Measurements from ENCODE around the gene RAB18.
"Not testable (repeated sequence)": the region's sequence is repeated elsewhere in the genome, so short reads cannot be mapped to it uniquely, and the experiment has no call there.

Gene RAB18

GRCh38 chr10:27500886-27501285 lies 3.2 kb upstream of the RAB18 start:
- TF ChIP-seq SPI1 (IDR thresholded peaks at IDR 0.05; ENCODE audit: low read depth, low read length) (no peak), POLR2AphosphoS5 (IDR thresholded peaks at IDR 0.05; ENCODE audit: low read depth, low read length) (no peak)
- DNase-seq (ENCODE audit: insufficient read length, low spot score), result no peak
- FAIRE-seq, result no peak

GRCh38 chr10:27503498-27504006 lies 552 bp upstream of the RAB18 start:
- TF ChIP-seq POU2F2 (IDR thresholded peaks at IDR 0.05; ENCODE audit: low read depth, low read length) (no peak), POLR2A (IDR thresholded peaks at IDR 0.05; ENCODE audit: low read depth, low read length) (no peak; the same call in 1 of the 2 replicates), PAX5 (IDR thresholded peaks at IDR 0.05; ENCODE audit: insufficient read depth, low read length, severe bottlenecking) (no peak), POLR2AphosphoS5 (IDR thresholded peaks at IDR 0.05; ENCODE audit: low read depth, low read length) (no peak), TAF1 (IDR thresholded peaks at IDR 0.05; ENCODE audit: low read depth, low read length) (no peak), SPI1 (IDR thresholded peaks at IDR 0.05; ENCODE audit: low read depth, low read length) (no peak)
- DNase-seq (ENCODE audit: insufficient read length, low spot score) (no peak), FAIRE-seq (peak; percentile 23)

- FAIRE-seq, result peak; percentile 31
- no peak for DNase-seq (ENCODE audit: insufficient read length, low spot score)
- no peak for TF ChIP-seq SPI1 (IDR thresholded peaks at IDR 0.05; ENCODE audit: low read depth, low read length)
These were observed 830 bp downstream of the RAB18 start for GRCh38 chr10:27504808-27505460.

GRCh38 chr10:27505537-27505936 lies 1.4 kb downstream of the RAB18 start:
- not testable (repeated sequence) for DNase-seq (ENCODE audit: insufficient read length, low spot score)

GRCh38 chr10:27506280-27506679 lies 2.2 kb downstream of the RAB18 start:
- no peak for TF ChIP-seq POLR2AphosphoS5 (IDR thresholded peaks at IDR 0.05; ENCODE audit: low read depth, low read length)
- no peak for TF ChIP-seq PAX5 (IDR thresholded peaks at IDR 0.05; ENCODE audit: insufficient read depth, low read length, severe bottlenecking)
- TF ChIP-seq POLR2A (IDR thresholded peaks at IDR 0.05; ENCODE audit: low read depth, low read length), result no peak
- no peak for TF ChIP-seq POU2F2 (IDR thresholded peaks at IDR 0.05; ENCODE audit: low read depth, low read length)
- TF ChIP-seq SPI1 (IDR thresholded peaks at IDR 0.05; ENCODE audit: low read depth, low read length), result no peak
- TF ChIP-seq TAF1 (IDR thresholded peaks at IDR 0.05; ENCODE audit: low read depth, low read length), result no peak
- no peak for FAIRE-seq
- DNase-seq (ENCODE audit: insufficient read length, low spot score), result no peak

More at GRCh38 chr10:27505537-27505936, 1.4 kb downstream of the RAB18 start:
- not testable (repeated sequence) for FAIRE-seq

- TF ChIP-seq TAF1 (IDR thresholded peaks at IDR 0.05; ENCODE audit: low read depth, low read length), result no peak
- TF ChIP-seq SPI1 (IDR thresholded peaks at IDR 0.05; ENCODE audit: low read depth, low read length), result no peak
- TF ChIP-seq POU2F2 (IDR thresholded peaks at IDR 0.05; ENCODE audit: low read depth, low read length), result no peak
- no peak for TF ChIP-seq POLR2A (IDR thresholded peaks at IDR 0.05; ENCODE audit: low read depth, low read length)
- FAIRE-seq (no peak), DNase-seq (ENCODE audit: insufficient read length, low spot score) (no peak)
These were observed 8.4 kb downstream of the RAB18 start for GRCh38 chr10:27512548-27512947.

- no peak for DNase-seq (ENCODE audit: insufficient read length, low spot score)
These were observed 9.5 kb downstream of the RAB18 start for GRCh38 chr10:27513451-27514191.

GRCh38 chr10:27514243-27514642 lies 10.1 kb downstream of the RAB18 start:
- TF ChIP-seq POLR2A (IDR thresholded peaks at IDR 0.05; ENCODE audit: low read depth, low read length), result no peak
- no peak for TF ChIP-seq PAX5 (IDR thresholded peaks at IDR 0.05; ENCODE audit: insufficient read depth, low read length, severe bottlenecking)
- TF ChIP-seq TAF1 (IDR thresholded peaks at IDR 0.05; ENCODE audit: low read depth, low read length), result no peak
- TF ChIP-seq POU2F2 (IDR thresholded peaks at IDR 0.05; ENCODE audit: low read depth, low read length), result no peak
- no peak for FAIRE-seq
- DNase-seq (ENCODE audit: insufficient read length, low spot score), result no peak

More at GRCh38 chr10:27513451-27514191, 9.5 kb downstream of the RAB18 start:
- FAIRE-seq, result no peak
- TF ChIP-seq TAF1 (IDR thresholded peaks at IDR 0.05; ENCODE audit: low read depth, low read length), result no peak
- TF ChIP-seq SPI1 (IDR thresholded peaks at IDR 0.05; ENCODE audit: low read depth, low read length), result no peak
- TF ChIP-seq POLR2A (IDR thresholded peaks at IDR 0.05; ENCODE audit: low read depth, low read length), result no peak
- TF ChIP-seq PAX5 (IDR thresholded peaks at IDR 0.05; ENCODE audit: insufficient read depth, low read length, severe bottlenecking), result no peak
- no peak for TF ChIP-seq POU2F2 (IDR thresholded peaks at IDR 0.05; ENCODE audit: low read depth, low read length)
- no peak for TF ChIP-seq POLR2AphosphoS5 (IDR thresholded peaks at IDR 0.05; ENCODE audit: low read depth, low read length)

GRCh38 chr10:27518261-27518660 lies 14.2 kb downstream of the RAB18 start:
- DNase-seq (ENCODE audit: insufficient read length, low spot score), result no peak
- no peak for TF ChIP-seq SPI1 (IDR thresholded peaks at IDR 0.05; ENCODE audit: low read depth, low read length)
- FAIRE-seq, result no peak

- FAIRE-seq (no peak), DNase-seq (ENCODE audit: insufficient read length, low spot score) (no peak)
- TF ChIP-seq TAF1 (IDR thresholded peaks at IDR 0.05; ENCODE audit: low read depth, low read length) (no peak), POLR2A (IDR thresholded peaks at IDR 0.05; ENCODE audit: low read depth, low read length) (no peak), POLR2AphosphoS5 (IDR thresholded peaks at IDR 0.05; ENCODE audit: low read depth, low read length) (no peak), SPI1 (IDR thresholded peaks at IDR 0.05; ENCODE audit: low read depth, low read length) (no peak), PAX5 (IDR thresholded peaks at IDR 0.05; ENCODE audit: insufficient read depth, low read length, severe bottlenecking) (no peak)
These were observed 21.7 kb downstream of the RAB18 start for GRCh38 chr10:27525819-27526218.

GRCh38 chr10:27526242-27526641 lies 22.1 kb downstream of the RAB18 start:
- DNase-seq (ENCODE audit: insufficient read length, low spot score) (no peak), FAIRE-seq (no peak)
- TF ChIP-seq PAX5 (IDR thresholded peaks at IDR 0.05; ENCODE audit: insufficient read depth, low read length, severe bottlenecking) (no peak), TAF1 (IDR thresholded peaks at IDR 0.05; ENCODE audit: low read depth, low read length) (no peak)

Measured in GM12891 (cell line).